ENCODE data around the gene CACNA2D4.

Gene CACNA2D4

GRCh38 chr12:1796515-1797010, 121.9 kb downstream of the CACNA2D4 start:
- DNase-seq (ENCODE audit: low read depth): no peak
- in situ Hi-C loops (cut with HindIII; ENCODE audit: low sequenced_read_pairs): no loop called here
- peak overlapping the region; percentile 28 for H3K4me3 ChIP-seq (ENCODE audit: low read depth, low read length)
- TF ChIP-seq CTCF (IDR thresholded peaks at IDR 0.05; ENCODE audit: low read depth, low read length, missing control alignments): no peak

- H3K4me3 ChIP-seq (ENCODE audit: low read depth, low read length): peak overlapping the region; percentile 28
- TF ChIP-seq CTCF (IDR thresholded peaks at IDR 0.05; ENCODE audit: low read depth, low read length, missing control alignments): peak; percentile 70
- in situ Hi-C loops (cut with HindIII; ENCODE audit: low sequenced_read_pairs): no loop called here
- peak; percentile 41 for DNase-seq (ENCODE audit: low read depth)
These were observed 122.5 kb downstream of the CACNA2D4 start for GRCh38 chr12:1795785-1796514.

- H3K4me3 ChIP-seq (ENCODE audit: low read depth, low read length): no peak overlapping the region
These were observed 123.1 kb downstream of the CACNA2D4 start for GRCh38 chr12:1795221-1795784.

GRCh38 chr12:1794440-1795090, 123.9 kb downstream of the CACNA2D4 start:
- TF ChIP-seq CTCF (IDR thresholded peaks at IDR 0.05; ENCODE audit: low read depth, low read length, missing control alignments): no peak
- no peak overlapping the region for H3K4me3 ChIP-seq (ENCODE audit: low read depth, low read length)
- in situ Hi-C loops (cut with HindIII; ENCODE audit: low sequenced_read_pairs): no loop called here
- DNase-seq (ENCODE audit: low read depth): no peak

More at GRCh38 chr12:1795221-1795784, 123.1 kb downstream of the CACNA2D4 start:
- no peak for TF ChIP-seq CTCF (IDR thresholded peaks at IDR 0.05; ENCODE audit: low read depth, low read length, missing control alignments)
- in situ Hi-C loops (cut with HindIII; ENCODE audit: low sequenced_read_pairs): no loop called here
- no peak for DNase-seq (ENCODE audit: low read depth)

GRCh38 chr12:1793426-1794210, 124.8 kb downstream of the CACNA2D4 start:
- in situ Hi-C loops (cut with HindIII; ENCODE audit: low sequenced_read_pairs): no loop called here
- no peak for TF ChIP-seq CTCF (IDR thresholded peaks at IDR 0.05; ENCODE audit: low read depth, low read length, missing control alignments)
- no peak overlapping the region for H3K4me3 ChIP-seq (ENCODE audit: low read depth, low read length)
- DNase-seq (ENCODE audit: low read depth): no peak

- TF ChIP-seq CTCF (IDR thresholded peaks at IDR 0.05; ENCODE audit: low read depth, low read length, missing control alignments): no peak
- DNase-seq (ENCODE audit: low read depth): no peak
- in situ Hi-C loops (cut with HindIII; ENCODE audit: low sequenced_read_pairs): no loop called here
- H3K4me3 ChIP-seq (ENCODE audit: low read depth, low read length): no peak overlapping the region
These were observed 126.0 kb downstream of the CACNA2D4 start for GRCh38 chr12:1792406-1792805.

Data from astrocyte of the cerebellum (primary cell).